Choroid plexus epithelial cell (primary cell): Measurements from ENCODE around the gene CASR.

Experiments
- DNase-seq: peaks from one replicate; pipeline ENCODE4 v3.0.0-alpha.2; 2010; ENCODE audit warnings: low read depth
- H3K4me3 ChIP-seq: 2 replicates; pipeline ENCODE4 v1.5.1; 2011; ENCODE audit warnings: low read depth, mild to moderate bottlenecking, control low read depth, low read length, moderate library complexity
- CTCF ChIP-seq: conservative IDR thresholded peaks from 2 replicates; pipeline ENCODE4 v1.5.1; 2011; ENCODE audit warnings: low read depth, mild to moderate bottlenecking, control low read depth, inconsistent platforms, low read length, moderate library complexity

The CASR gene

GRCh38 chr3:122255757-122256439, 72.4 kb downstream of the CASR start:
- no peak for TF ChIP-seq CTCF

GRCh38 chr3:122257644-122258364, 74.3 kb downstream of the CASR start:
- no peak overlapping the region for H3K4me3 ChIP-seq
- TF ChIP-seq CTCF: no peak
- no peak for DNase-seq

More at GRCh38 chr3:122255757-122256439, 72.4 kb downstream of the CASR start:
- DNase-seq: no peak
- no peak overlapping the region for H3K4me3 ChIP-seq

DNA sequence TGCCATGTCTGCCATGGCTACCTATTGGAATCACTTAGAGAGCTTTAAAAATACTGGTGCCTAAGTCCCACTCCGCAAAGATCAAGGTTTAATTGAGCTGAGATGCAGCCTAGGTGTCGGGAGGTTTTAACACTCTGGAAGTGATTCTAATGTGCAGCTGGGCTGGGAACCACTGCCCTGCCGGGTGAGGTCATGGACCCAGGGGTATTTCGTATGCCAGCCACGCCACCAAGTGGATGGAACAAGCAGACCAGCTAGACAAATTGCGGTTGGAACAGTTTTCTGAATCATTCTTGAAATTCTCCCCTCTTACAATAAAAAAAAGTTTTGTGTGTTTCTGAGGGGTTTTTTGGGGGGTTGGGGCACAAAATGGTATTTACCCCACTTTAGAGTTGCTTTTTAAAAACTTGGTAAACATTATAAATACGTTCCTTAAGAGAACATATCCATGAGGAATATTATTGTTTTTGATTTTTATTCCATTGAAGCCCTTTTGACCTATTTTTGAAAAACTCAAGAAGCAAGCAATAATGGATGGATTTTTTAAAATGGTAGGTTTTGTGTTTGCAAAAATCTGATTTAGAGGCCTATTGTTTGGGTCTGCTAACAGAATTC, 75.4 kb downstream of the CASR start:
- peak; percentile 65 for DNase-seq
- peak; percentile 74 for TF ChIP-seq CTCF
- H3K4me3 ChIP-seq: no peak overlapping the region

GRCh38 chr3:122260206-122260605, 76.7 kb downstream of the CASR start:
- H3K4me3 ChIP-seq: no peak overlapping the region
- no peak for DNase-seq
- no peak for TF ChIP-seq CTCF

- TF ChIP-seq CTCF: no peak
- H3K4me3 ChIP-seq: no peak overlapping the region
- no peak for DNase-seq
Measured at GRCh38 chr3:122263058-122263457, 79.6 kb downstream of the CASR start.

- no peak for DNase-seq
- no peak for TF ChIP-seq CTCF
- no peak overlapping the region for H3K4me3 ChIP-seq
Measured at GRCh38 chr3:122263974-122264588, 80.6 kb downstream of the CASR start.
